Measurements from ENCODE around the gene TRAF3. TPM values are rescaled to one million over a fixed set of nuclear protein-coding genes. Genes with fewer than 3 reads are reported as not detected.

The TRAF3 gene
- total and polyA plus RNA-seq, 10 donors: 11.1 to 61.5 (median 39.1) TPM

- no peak for DNase-seq
- Histone ChIP-seq H3K4me3 (no peak overlapping the region), H3K9me3 (no peaks in the 10 kb centered on the region), H3K27ac (no peak overlapping the region), H3K4me1 (peaks cover 0 to 55% (median 24%) of the 10 kb centered on the region in 6 donors), H3K36me3 (peaks cover 0 to 67% (median 20%) of the 10 kb centered on the region in 6 donors), H3K27me3 (replicated peaks in 1 of 7) (no peaks in the 10 kb centered on the region)
- intact Hi-C loops (cut with DNase I; ENCODE audit: low total_unique reads): no loop called here
- TF ChIP-seq CTCF (IDR thresholded peaks at IDR 0.05 in 8 of 11, conservative IDR thresholded peaks at IDR 0.05 in 3 of 11) (no peak), POLR2AphosphoS5 (IDR thresholded peaks at IDR 0.05) (no peak), POLR2A (IDR thresholded peaks at IDR 0.05) (no peak)
- 85 to 91% (median 86%) methylated on average over 3 of the region's 3 CpGs for WGBS, 5 donors
These were observed 53.3 kb downstream of the TRAF3 start for GRCh38 chr14:102830474-102831045.

- TF ChIP-seq CTCF (IDR thresholded peaks at IDR 0.05 in 8 of 11, conservative IDR thresholded peaks at IDR 0.05 in 3 of 11) (no peak), POLR2A (IDR thresholded peaks at IDR 0.05) (no peak), POLR2AphosphoS5 (IDR thresholded peaks at IDR 0.05) (no peak)
- no peaks in the 10 kb centered on the region for H3K27me3 ChIP-seq (replicated peaks in 1 of 7)
- WGBS, 5 donors: 87 to 95% (median 92%) methylated on average over 7 of the region's 7 CpGs
- no peak overlapping the region for H3K4me3 ChIP-seq
- H3K27ac ChIP-seq: no peak overlapping the region
- DNase-seq: no peak
- H3K9me3 ChIP-seq: no peaks in the 10 kb centered on the region
- H3K4me1 ChIP-seq: peaks cover 0 to 48% (median 18%) of the 10 kb centered on the region in 6 donors
- intact Hi-C loops (cut with DNase I; ENCODE audit: low total_unique reads): no loop called here
- H3K36me3 ChIP-seq: peaks cover 0 to 65% (median 20%) of the 10 kb centered on the region in 6 donors
These were observed 54.0 kb downstream of the TRAF3 start for GRCh38 chr14:102831163-102831804.

GRCh38 chr14:102833341-102833740, 56.1 kb downstream of the TRAF3 start:
- H3K27me3 ChIP-seq (replicated peaks in 1 of 7): no peaks in the 10 kb centered on the region
- peaks cover 0 to 69% (median 18%) of the 10 kb centered on the region in 6 donors for H3K36me3 ChIP-seq
- DNase-seq: no peak
- TF ChIP-seq POLR2AphosphoS5 (IDR thresholded peaks at IDR 0.05) (no peak), POLR2A (IDR thresholded peaks at IDR 0.05) (no peak), CTCF (IDR thresholded peaks at IDR 0.05 in 8 of 11, conservative IDR thresholded peaks at IDR 0.05 in 3 of 11) (no peak)
- intact Hi-C loops (cut with DNase I; ENCODE audit: low total_unique reads): no loop called here
- peaks cover 0 to 27% (median 1%) of the 10 kb centered on the region in 6 donors for H3K4me1 ChIP-seq
- H3K27ac ChIP-seq: no peak overlapping the region
- H3K9me3 ChIP-seq: no peaks in the 10 kb centered on the region
- no peak overlapping the region for H3K4me3 ChIP-seq
- WGBS, 5 donors: 92 to 97% (median 95%) methylated on average over 7 of the region's 7 CpGs

- H3K27ac ChIP-seq: no peak overlapping the region
- WGBS, 5 donors: 95 to 97% (median 96%) methylated on average over 9 of the region's 9 CpGs
- intact Hi-C loops (cut with DNase I; ENCODE audit: low total_unique reads): no loop called here
- no peaks in the 10 kb centered on the region for H3K9me3 ChIP-seq
- DNase-seq: no peak
- H3K27me3 ChIP-seq (replicated peaks in 1 of 7): no peaks in the 10 kb centered on the region
- peaks cover 0 to 21% (median 0%) of the 10 kb centered on the region in 6 donors for H3K4me1 ChIP-seq
- H3K36me3 ChIP-seq: peaks cover 0 to 74% (median 18%) of the 10 kb centered on the region in 6 donors
- TF ChIP-seq POLR2A (IDR thresholded peaks at IDR 0.05) (no peak), POLR2AphosphoS5 (IDR thresholded peaks at IDR 0.05) (no peak), CTCF (IDR thresholded peaks at IDR 0.05 in 8 of 11, conservative IDR thresholded peaks at IDR 0.05 in 3 of 11) (no peak)
- H3K4me3 ChIP-seq: no peak overlapping the region
These were observed 56.7 kb downstream of the TRAF3 start for GRCh38 chr14:102833991-102834390.

Measured in spleen (tissue), 11 donors.